HepG2 (cell line): ENCODE measurements around the gene DOCK4. TPM values are rescaled to one million over a fixed set of nuclear protein-coding genes. Genes with fewer than 3 reads are reported as not detected.

ENCODE experiments used
- ATAC-seq: fragments of 200-7000 bp; cut with Tn5 transposase; 3 replicates; pipeline ENCODE4 v1.9.1; 2020; ENCODE audit warnings: mild to moderate bottlenecking, moderate library complexity
- BruUV-seq: library from RNA; stranded (reverse); fragments of 400-500 nt; replicated peaks from 2 replicates; lab custom pipeline; 2021; lab: Mats Ljungman, UMichigan
- CTCF ChIA-PET: fragments of 300-600 bp; formaldehyde crosslinking; extraction: SDS; loops from one replicate; lab custom pipeline; 2021; ENCODE audit warnings: low total read pairs, inconsistent platforms, low intra/inter-chr PET ratio; lab: Yijun Ruan, JAX
- POLR2A ChIA-PET: fragments of 350-600 bp; sonication (Branson Sonifier 250); formaldehyde crosslinking; loops from one replicate; lab custom pipeline; 2020; ENCODE audit warnings: antibody characterized with exemption, inconsistent platforms; lab: Yijun Ruan, JAX
- DNase-seq: peaks from one replicate; pipeline ENCODE4 v3.0.0-alpha.2; 2015; ENCODE audit warnings: low spot score
- FAIRE-seq: peaks from 3 replicates; lab custom pipeline; 2011; peaks lifted over from hg19 to GRCh38; lab: Jason Lieb, UNC
- H2AFZ ChIP-seq: one replicate; pipeline ENCODE4 v1.6.1; 2011; ENCODE audit warnings: low read length, inconsistent platforms
- H3K27ac ChIP-seq: fragments of 300-600 bp; 3 replicates; pipeline ENCODE4 v1.8.0; 2011; ENCODE audit warnings: mixed run types, mild to moderate bottlenecking, mixed read lengths, low read length, inconsistent platforms; ENCODE audit not compliant: insufficient read depth; ENCODE audit errors: extremely low read length
- H3K27me3 ChIP-seq, 2 experiments: fragments of 200-600 bp in 1 of 2; 2 replicates in 1 of 2; 3 replicates in 1 of 2; pipeline versions ENCODE4 v1.6.0 to v1.8.0; 2011; ENCODE audit warnings: low read length in 2 of 2, mild to moderate bottlenecking in 2 of 2, moderate library complexity in 2 of 2, inconsistent platforms in 1 of 2; ENCODE audit not compliant: insufficient read depth in 2 of 2, control insufficient read depth in 1 of 2
- H3K36me3 ChIP-seq, 2 experiments: fragments of 200-600 bp in 1 of 2; replicated peaks in 1 of 2; 2 replicates in 1 of 2; 3 replicates in 1 of 2; pipeline versions ENCODE4 v1.5.1 to v1.8.0; 2011; ENCODE audit warnings: low read length in 2 of 2, inconsistent platforms in 1 of 2; ENCODE audit not compliant: insufficient read depth in 2 of 2, control insufficient read depth in 1 of 2
- H3K4me1 ChIP-seq: 2 replicates; pipeline ENCODE4 v1.5.1; 2012; ENCODE audit warnings: low read length, inconsistent platforms; ENCODE audit not compliant: insufficient read depth
- H3K4me2 ChIP-seq: 2 replicates; pipeline ENCODE4 v1.6.0; 2011; ENCODE audit warnings: low read depth, low read length, inconsistent platforms
- H3K4me3 ChIP-seq, 3 experiments: fragments of 200-600 bp in 1 of 3; sonication (generic), shearing (Covaris generic) in 1 of 3; replicated peaks in 1 of 3; 2 replicates each; pipeline ENCODE4 v1.5.1; 2011 to 2016; ENCODE audit warnings: low read length in 3 of 3, inconsistent platforms in 2 of 3, low read depth in 2 of 3, mild to moderate bottlenecking in 2 of 3, control low read depth in 1 of 3, mixed read lengths in 1 of 3; ENCODE audit not compliant: insufficient read depth in 1 of 3
- H3K79me2 ChIP-seq: one replicate; pipeline ENCODE4 v1.6.1; 2011; ENCODE audit warnings: low read length, inconsistent platforms; ENCODE audit not compliant: insufficient read depth
- H3K9ac ChIP-seq: 2 replicates; pipeline ENCODE4 v1.6.0; 2011; ENCODE audit warnings: mild to moderate bottlenecking, low read depth, low read length, inconsistent platforms; ENCODE audit not compliant: insufficient read depth
- H3K9me3 ChIP-seq: 2 replicates; pipeline ENCODE4 v1.5.1; 2012; ENCODE audit warnings: mild to moderate bottlenecking, low read length
- H4K20me1 ChIP-seq: 2 replicates; pipeline ENCODE4 v1.6.0; 2011; ENCODE audit warnings: inconsistent platforms, mild to moderate bottlenecking, low read length, moderate library complexity; ENCODE audit not compliant: insufficient read depth
- ASH2L ChIP-seq: fragments of 300-600, 200-600 bp; sonication (generic); IDR thresholded peaks from 2 replicates; pipeline ENCODE4 v1.7.0; 2017; ENCODE audit warnings: low read depth, mild to moderate bottlenecking, moderate library complexity, mixed read lengths, low read length; ENCODE audit not compliant: insufficient read length
- BRD4 ChIP-seq: sonication (generic); formaldehyde crosslinking; IDR thresholded peaks from 2 replicates; pipeline ENCODE4 v1.4.0; 2020; ENCODE audit warnings: missing genetic modification reagents
- CBFB ChIP-seq: sonication (generic); formaldehyde crosslinking; IDR thresholded peaks from 2 replicates; pipeline ENCODE4 v1.4.0; 2020; ENCODE audit warnings: missing genetic modification reagents
- E2F1 ChIP-seq: sonication (generic); formaldehyde crosslinking; IDR thresholded peaks from 2 replicates; pipeline ENCODE4 v1.5.0; 2020; ENCODE audit warnings: missing genetic modification reagents
- EP300 ChIP-seq, 3 experiments: sonication (generic) in 1 of 3; formaldehyde crosslinking in 1 of 3; IDR thresholded peaks; 2 replicates each; pipeline versions ENCODE4 v1.5.1 to v1.6.1; 2011 to 2020; ENCODE audit warnings: low read depth in 2 of 3, low read length in 2 of 3, borderline replicate concordance in 1 of 3, improper control_type of control experiment in 1 of 3, mild to moderate bottlenecking in 1 of 3, missing genetic modification reagents in 1 of 3, moderate library complexity in 1 of 3
- MBD4 ChIP-seq: IDR thresholded peaks from 2 replicates; pipeline ENCODE4 v1.6.1; 2012; ENCODE audit warnings: low read length, inconsistent platforms, borderline replicate concordance
- PAF1 ChIP-seq: IDR thresholded peaks from 2 replicates; pipeline ENCODE4 v1.6.1; 2016; ENCODE audit warnings: missing genetic modification reagents, missing compliant biosample characterization
- POGZ ChIP-seq: sonication (generic); formaldehyde crosslinking; IDR thresholded peaks from 2 replicates; pipeline ENCODE4 v1.4.0; 2020; ENCODE audit warnings: mild to moderate bottlenecking, missing genetic modification reagents
- POLR2G ChIP-seq: fragments of 200-400 bp; formaldehyde crosslinking; IDR thresholded peaks from 2 replicates; pipeline ENCODE4 v1.6.1; 2018; ENCODE audit warnings: mild to moderate bottlenecking, low read depth, low read length, moderate library complexity
- REXO4 ChIP-seq: sonication (generic); formaldehyde crosslinking; IDR thresholded peaks from 2 replicates; pipeline ENCODE4 v1.8.0; 2022; ENCODE audit warnings: missing genetic modification reagents, mild to moderate bottlenecking, borderline replicate concordance
- ZNF274 ChIP-seq: sonication (generic); formaldehyde crosslinking; IDR thresholded peaks from 2 replicates; pipeline ENCODE4 v1.5.1; 2020; ENCODE audit warnings: mild to moderate bottlenecking, missing genetic modification reagents
- ZNF724P ChIP-seq: sonication (generic); formaldehyde crosslinking; IDR thresholded peaks from 2 replicates; pipeline ENCODE4 v1.8.0; 2022; ENCODE audit warnings: missing genetic modification reagents, borderline replicate concordance
- ZSCAN5A ChIP-seq: sonication (generic); formaldehyde crosslinking; IDR thresholded peaks from 2 replicates; pipeline ENCODE4 v1.8.0; 2022; ENCODE audit warnings: mild to moderate bottlenecking, missing genetic modification reagents, borderline replicate concordance
- WGBS: methylation state at CpG from one replicate; pipeline ENCODE4 v1.1.6; 2017; ENCODE audit warnings: low lambda C conversion rate; 5-methylcytosine and 5-hydroxymethylcytosine counted together
- in situ Hi-C: cut with HindIII; loops from 2 replicates; pipeline ENCODE4 v1.10.0; 2017; ENCODE audit warnings: low pct_unique_long_range_greater_than_20kb; ENCODE audit not compliant: extremely low pct_ligation_motif_present
- intact Hi-C: fragments of 100-400 bp; cut with micrococcal nuclease; formaldehyde crosslinking; loops from one replicate; pipeline ENCODE4 v1.10.0; 2022; ENCODE audit not compliant: unreplicated experiment
- polyA plus RNA-seq, 8 experiments: library from polyadenylated mRNA; depleted of rRNA in 3 of 8; stranded (reverse) in 7 of 8; unstranded in 1 of 8; fragments of >200 nt; fragmentation: Illumina TruSeq in 4 of 8; extraction: Trizol in 4 of 8; gene quantifications; 2 replicates each; pipeline versions ENCODE4 v1.2.1 to v1.2.3, GENCODE V29; 2011 to 2016; ENCODE audit warnings: low read depth in 4 of 8, missing spikeins in 1 of 8, mixed read lengths in 1 of 8; ENCODE audit not compliant: insufficient read depth in 1 of 8
- total RNA-seq, 5 experiments: library from RNA; depleted of rRNA; stranded (reverse); fragments of >200 nt; fragmentation: Illumina TruSeq; extraction: Trizol; gene quantifications; 2 replicates each; pipeline ENCODE4 v1.2.3, GENCODE V29; 2016; ENCODE audit warnings: low read depth in 1 of 5
- TF ChIP-seq, protein P1 (sequence below): sonication (generic); formaldehyde crosslinking; IDR thresholded peaks from 2 replicates; pipeline ENCODE4 v1.4.0; 2020; ENCODE audit warnings: missing genetic modification reagents; ENCODE audit errors: not compliant biosample characterization

Gene DOCK4
- total and polyA plus RNA-seq, 2 of the 13 experiments (the other 11 are each of a cell fraction or from before 2014, with no cell fraction given) = 13.5 to 17.4 TPM

DNA sequence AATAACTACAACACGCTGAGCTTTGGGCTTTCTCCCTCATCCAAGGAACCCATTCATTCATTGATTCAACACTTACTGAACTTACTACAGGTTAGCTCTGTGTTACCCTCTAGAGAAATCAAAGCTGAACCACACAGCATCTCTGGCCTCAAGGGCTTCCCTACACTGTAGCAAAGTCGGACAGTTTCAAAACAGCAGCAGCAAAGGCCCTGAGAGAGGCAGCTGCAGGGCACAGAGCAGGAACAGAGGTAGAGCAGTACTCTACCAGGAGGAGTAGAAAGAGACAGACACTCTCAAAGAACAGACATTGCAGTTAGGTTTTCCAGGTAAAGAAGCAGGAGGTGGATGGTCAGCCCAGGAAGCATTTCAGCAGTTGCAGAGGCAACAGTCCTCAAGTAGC, 16.1 kb downstream of the DOCK4 start:
- no peak for ATAC-seq
- no TSS peak for BruUV-seq
- FAIRE-seq = no peak
- H3K9me3 ChIP-seq = no peaks in the 10 kb centered on the region
- TF ChIP-seq ASH2L = no peak
- TF ChIP-seq REXO4 (CRISPR knock-in tag) = no peak
- TF ChIP-seq POLR2G = no peak
- TF ChIP-seq BRD4 (CRISPR knock-in tag) = no peak
- TF ChIP-seq PAF1 (CRISPR knock-in tag) = no peak
- no peak for TF ChIP-seq ZNF724P (CRISPR knock-in tag)
- TF ChIP-seq POGZ (CRISPR knock-in tag) = no peak
- TF ChIP-seq MBD4 = no peak
- TF ChIP-seq, protein P1, sequence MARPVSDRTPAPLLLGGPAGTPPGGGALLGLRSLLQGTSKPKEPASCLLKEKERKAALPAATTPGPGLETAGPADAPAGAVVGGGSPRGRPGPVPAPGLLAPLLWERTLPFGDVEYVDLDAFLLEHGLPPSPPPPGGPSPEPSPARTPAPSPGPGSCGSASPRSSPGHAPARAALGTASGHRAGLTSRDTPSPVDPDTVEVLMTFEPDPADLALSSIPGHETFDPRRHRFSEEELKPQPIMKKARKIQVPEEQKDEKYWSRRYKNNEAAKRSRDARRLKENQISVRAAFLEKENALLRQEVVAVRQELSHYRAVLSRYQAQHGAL (CRISPR knock-in tag) = no peak
- TF ChIP-seq E2F1 = no peak
- no peak for TF ChIP-seq EP300 (IDR thresholded peaks at IDR 0.05; ENCODE audit: low read depth in 2 of 2, low read length in 2 of 2)
- TF ChIP-seq EP300 (CRISPR knock-in tag; IDR thresholded peaks at IDR 0.05; ENCODE audit: borderline replicate concordance) = no peak
- no peak for TF ChIP-seq ZSCAN5A (CRISPR knock-in tag)
- TF ChIP-seq ZNF274 (CRISPR knock-in tag) = no peak
- no peak for TF ChIP-seq CBFB
- H3K79me2 ChIP-seq = peaks cover 73% of the 10 kb centered on the region
- no peak overlapping the region for H3K4me2 ChIP-seq
- H3K9ac ChIP-seq = no peak overlapping the region
- H3K27ac ChIP-seq = no peak overlapping the region
- no peaks in the 10 kb centered on the region; the same call in 1 of the 2 replicates for H4K20me1 ChIP-seq
- peaks cover 41% of the 10 kb centered on the region for H3K4me1 ChIP-seq
- ChIA-PET CTCF (no interaction called here), POLR2A (interaction anchor here (1.4 to 1.5 kb wide), 2 partner anchors 12 to 15 kb away, joined by 3 read pairs; no protein-coding TSS in a partner anchor)
- H3K27me3 ChIP-seq = no peaks in the 10 kb centered on the region
- in situ Hi-C loops = no loop called here
- DNase-seq = no peak
- no peak overlapping the region for H3K4me3 ChIP-seq
- WGBS = 97% methylated on average over 2 of the region's 2 CpGs
- H3K36me3 ChIP-seq = no peaks in the 10 kb centered on the region
- H2AFZ ChIP-seq = no peak overlapping the region
- intact Hi-C loops = no loop called here
